Endometrial microvascular endothelial cells (primary cell): ENCODE data around the gene SHISA7. TPM values are rescaled to one million over a fixed set of nuclear protein-coding genes. Genes with fewer than 3 reads are reported as not detected.

Experiments used
- in situ Hi-C: cut with HindIII; loops from 2 replicates; pipeline ENCODE4 v1.10.0; 2017; ENCODE audit warnings: low sequenced_read_pairs, low pct_unique_long_range_greater_than_20kb; ENCODE audit errors: inconsistent ontology term
- total RNA-seq: library from RNA; depleted of rRNA; stranded (reverse); fragments of >200 nt; gene quantifications from one replicate; pipeline ENCODE4 v1.2.3, GENCODE V29; 2015; ENCODE audit errors: inconsistent ontology term

Gene SHISA7
- total RNA-seq, 1 donor from 2014 or later, result not detected

DNA sequence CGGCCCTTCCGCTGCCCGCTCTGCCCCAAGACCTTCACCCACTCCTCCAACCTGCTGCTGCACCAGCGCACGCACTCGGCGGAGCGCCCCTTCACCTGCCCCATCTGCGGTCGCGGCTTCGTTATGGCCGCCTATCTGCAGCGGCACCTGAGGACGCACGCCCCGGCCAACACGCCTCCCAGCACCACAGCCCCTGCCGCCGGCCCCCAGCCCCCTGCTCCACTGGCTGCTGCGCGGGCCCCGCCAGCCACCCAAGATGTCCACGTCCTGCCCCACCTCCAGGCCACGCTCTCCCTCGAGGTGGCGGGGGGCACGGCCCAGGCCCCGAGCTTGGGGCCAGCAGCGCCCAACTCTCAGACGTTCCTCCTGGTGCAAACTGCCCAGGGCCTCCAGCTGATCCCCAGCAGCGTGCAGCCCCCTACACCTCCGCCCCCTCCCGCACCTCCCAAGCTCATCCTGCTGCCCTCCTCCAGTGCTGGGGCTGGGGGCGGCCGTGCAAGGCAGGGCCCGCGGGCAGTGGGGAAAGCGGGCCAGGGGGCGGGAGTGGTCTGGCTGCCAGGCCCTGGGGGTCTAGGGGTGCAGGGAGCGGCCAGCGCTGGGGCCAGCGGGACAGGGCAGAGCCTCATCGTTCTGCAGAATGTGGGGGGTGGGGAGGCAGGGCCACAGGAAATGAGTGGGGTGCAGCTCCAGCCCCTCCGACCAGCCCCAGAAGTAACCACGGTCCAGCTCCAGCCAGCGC is 40.0 kb upstream of the SHISA7 start:
- in situ Hi-C loops, result no loop called here

DNA sequence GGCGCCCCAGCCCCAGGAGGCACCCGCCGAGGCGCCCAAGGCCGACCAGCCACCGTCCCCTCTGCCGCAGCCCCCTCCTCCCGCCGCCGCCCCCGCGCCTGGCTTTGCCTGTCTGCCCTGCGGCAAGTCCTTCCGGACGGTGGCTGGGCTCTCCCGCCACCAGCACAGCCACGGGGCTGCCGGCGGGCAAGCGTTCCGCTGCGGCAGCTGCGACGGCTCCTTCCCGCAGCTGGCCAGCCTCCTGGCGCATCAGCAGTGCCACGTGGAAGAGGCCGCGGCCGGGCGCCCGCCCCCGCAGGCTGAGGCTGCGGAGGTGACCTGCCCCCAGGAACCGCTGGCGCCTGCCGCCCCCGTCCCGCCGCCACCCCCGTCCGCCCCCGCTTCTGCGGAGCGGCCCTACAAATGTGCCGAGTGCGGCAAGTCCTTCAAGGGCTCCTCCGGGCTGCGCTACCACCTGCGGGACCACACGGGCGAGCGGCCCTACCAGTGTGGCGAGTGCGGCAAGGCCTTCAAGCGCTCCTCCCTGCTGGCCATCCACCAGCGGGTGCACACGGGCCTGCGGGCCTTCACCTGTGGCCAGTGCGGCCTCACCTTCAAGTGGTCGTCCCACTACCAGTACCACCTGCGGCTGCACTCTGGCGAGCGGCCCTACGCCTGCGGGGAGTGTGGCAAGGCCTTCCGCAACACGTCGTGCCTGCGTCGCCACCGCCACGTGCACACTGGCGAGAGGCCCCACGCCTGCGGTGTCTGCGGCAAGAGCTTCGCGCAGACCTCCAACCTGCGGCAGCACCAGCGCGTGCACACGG is 39.3 kb upstream of the SHISA7 start:
- in situ Hi-C loops, result no loop called here

DNA sequence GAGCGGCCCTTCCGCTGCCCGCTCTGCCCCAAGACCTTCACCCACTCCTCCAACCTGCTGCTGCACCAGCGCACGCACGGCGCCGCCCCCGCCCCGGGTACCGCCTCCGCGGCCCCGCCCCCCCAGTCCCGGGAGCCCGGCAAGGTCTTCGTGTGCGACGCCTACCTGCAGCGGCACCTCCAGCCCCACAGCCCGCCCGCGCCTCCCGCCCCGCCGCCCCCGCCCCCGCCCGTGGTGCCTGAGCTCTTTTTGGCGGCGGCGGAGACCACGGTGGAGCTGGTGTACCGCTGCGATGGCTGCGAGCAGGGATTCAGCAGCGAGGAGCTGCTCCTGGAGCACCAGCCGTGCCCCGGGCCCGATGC is 38.7 kb upstream of the SHISA7 start:
- in situ Hi-C loops, result no loop called here

DNA sequence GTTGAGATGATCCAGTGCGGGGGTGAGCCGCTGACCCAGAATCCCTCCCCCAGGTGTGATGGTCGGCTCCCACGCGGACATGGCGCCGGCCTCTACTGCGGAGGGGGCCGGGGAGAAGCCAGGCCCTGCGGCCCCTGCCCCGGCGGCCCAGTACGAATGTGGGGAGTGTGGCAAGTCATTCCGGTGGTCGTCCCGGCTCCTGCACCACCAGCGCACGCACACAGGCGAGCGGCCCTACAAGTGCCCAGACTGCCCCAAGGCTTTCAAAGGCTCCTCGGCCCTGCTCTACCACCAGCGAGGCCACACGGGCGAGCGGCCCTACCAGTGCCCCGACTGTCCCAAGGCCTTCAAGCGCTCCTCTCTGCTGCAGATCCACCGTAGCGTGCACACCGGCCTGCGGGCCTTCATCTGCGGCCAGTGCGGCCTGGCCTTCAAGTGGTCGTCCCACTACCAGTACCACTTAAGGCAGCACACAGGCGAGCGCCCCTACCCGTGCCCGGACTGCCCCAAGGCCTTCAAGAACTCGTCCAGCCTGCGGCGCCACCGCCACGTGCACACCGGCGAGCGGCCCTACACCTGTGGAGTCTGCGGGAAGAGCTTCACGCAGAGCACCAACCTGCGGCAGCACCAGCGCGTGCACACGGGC is 38.2 kb upstream of the SHISA7 start:
- in situ Hi-C loops, result no loop called here

DNA sequence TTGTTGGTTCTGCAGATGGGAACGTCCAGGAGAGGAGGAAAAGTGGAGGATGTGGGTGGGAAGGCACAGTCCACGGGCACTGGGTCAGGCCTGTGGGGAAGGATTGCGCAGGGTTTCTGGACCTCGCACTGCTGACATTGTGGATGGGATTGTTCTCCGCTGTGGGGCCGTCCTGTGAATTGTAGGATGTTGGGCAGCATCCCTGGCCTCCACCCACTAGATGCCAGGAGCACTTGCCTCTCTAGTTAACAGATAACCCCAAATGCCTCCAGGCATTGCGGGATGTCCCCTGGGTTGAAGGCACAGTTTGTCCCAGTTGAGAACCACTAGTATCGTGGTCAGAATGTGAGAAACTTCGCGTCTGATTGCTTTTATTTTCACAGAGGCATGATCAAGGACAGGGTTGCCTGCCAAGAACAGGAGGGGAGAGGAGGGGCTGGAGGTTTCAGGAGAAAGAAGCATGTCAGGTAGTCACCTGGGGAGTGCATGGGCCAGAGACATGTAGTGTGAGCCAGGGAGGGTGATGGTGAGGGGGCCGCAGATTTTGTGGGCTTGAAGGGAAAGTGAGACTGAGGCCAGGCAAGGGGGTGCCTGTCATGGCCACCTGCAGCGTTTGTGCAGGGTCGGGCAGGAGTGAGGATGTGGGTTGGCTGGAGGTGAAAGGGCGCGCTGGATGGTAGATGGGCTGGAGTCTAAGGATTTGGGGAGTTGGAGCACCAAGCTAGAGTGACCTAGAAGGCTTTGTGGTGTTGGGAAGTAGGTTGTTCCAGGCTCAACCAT is 36.5 kb upstream of the SHISA7 start:
- in situ Hi-C loops, result no loop called here

DNA sequence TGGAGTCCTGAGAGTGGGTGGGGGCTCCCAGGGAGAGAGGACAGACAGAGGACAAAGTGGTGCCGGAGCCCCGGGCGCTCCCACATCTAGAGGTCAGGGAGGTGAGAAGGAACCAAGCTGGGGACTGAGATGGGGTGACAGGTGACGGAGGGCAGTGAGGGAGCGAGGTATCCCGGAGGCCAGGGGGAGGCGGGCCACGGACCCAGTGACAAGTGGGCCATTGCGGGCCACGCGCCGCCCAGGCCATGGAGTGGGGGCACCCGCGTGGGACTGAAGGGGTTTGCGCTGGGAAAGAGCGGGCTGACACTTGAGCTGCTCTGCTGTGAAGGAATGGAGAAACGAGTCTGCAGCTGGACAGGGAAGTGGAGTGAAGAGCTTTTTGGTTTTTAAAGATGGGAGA is 35.9 kb upstream of the SHISA7 start:
- in situ Hi-C loops, result no loop called here

DNA sequence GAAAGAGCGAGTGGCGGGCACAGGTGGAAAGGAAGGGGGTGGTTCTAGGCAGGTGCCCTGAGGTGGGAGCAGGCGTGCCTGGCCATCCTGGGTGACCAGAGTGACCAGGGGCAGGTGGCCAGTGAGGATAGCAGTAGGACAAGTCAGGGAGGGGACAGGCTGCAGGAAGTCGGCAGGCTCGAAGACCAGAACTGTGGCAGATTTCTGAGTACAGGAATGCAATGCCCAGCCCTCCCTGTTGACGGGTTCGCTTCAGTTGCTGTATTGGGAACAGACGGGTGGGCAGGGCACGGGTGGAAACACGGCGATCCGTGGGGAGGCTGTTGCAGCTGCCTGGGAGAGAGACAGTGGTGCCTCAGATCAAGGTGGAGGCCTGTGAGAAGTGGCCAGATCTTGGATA is 35.3 kb upstream of the SHISA7 start:
- in situ Hi-C loops, result no loop called here

DNA sequence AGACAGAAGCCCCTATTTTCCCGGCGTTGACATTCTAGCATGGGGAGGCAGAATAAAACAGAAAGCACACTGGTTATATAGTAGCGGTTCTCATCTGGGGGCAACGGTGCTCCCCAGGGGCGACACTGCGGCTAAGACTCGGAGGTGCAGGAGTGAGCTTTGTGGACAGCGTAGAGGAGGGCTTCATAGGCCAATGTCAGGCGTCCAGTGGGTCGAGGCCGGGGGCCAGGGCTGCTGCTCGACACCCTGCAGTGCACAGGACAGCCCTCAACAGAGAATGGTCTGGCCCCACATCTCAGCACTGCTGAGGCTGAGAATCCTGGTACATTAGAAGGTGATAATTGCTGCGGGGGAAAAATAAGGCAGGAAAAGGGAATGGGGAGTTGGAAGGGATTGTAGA is 34.8 kb upstream of the SHISA7 start:
- in situ Hi-C loops, result no loop called here

DNA sequence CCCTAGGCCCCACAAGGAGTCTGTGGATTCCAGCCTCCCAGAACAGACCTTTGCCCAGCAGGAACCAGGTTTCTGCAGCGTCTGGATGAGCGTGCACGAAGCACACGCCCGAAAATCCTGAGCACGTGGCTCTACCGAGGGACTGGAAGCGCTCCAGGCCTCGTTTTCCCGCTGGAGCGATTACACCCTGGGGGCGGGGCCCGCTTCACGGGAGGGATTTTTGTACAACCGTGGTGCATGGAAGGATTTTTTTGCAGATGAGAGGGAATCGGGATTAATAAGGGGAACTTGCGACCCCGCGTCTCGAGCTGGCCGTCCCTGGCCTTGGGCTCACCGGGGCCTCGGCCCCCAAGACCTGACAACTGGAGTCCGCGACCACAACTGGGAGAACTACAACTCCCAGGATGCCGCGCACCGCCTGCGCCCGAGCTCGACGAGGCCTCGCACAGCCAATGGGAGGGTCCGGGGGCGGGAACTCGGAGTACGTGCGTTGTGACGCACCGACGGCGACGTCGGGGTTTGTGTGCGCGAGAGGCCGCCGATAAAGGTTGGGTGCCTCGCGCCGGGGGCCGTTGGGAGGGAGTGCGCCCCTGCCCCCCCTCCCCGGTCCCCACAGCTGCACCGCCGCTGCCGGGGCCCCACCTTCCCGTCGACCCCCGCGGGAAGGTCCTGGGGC is 33.1 kb upstream of the SHISA7 start, which contains the start of gene ZNF628:
ZNF628 (plus strand) TSS at position 518 of the 676 bp plus-strand sequence. CDS start 3,294 bp downstream, outside the sequence.
- in situ Hi-C loops, result no loop called here

DNA sequence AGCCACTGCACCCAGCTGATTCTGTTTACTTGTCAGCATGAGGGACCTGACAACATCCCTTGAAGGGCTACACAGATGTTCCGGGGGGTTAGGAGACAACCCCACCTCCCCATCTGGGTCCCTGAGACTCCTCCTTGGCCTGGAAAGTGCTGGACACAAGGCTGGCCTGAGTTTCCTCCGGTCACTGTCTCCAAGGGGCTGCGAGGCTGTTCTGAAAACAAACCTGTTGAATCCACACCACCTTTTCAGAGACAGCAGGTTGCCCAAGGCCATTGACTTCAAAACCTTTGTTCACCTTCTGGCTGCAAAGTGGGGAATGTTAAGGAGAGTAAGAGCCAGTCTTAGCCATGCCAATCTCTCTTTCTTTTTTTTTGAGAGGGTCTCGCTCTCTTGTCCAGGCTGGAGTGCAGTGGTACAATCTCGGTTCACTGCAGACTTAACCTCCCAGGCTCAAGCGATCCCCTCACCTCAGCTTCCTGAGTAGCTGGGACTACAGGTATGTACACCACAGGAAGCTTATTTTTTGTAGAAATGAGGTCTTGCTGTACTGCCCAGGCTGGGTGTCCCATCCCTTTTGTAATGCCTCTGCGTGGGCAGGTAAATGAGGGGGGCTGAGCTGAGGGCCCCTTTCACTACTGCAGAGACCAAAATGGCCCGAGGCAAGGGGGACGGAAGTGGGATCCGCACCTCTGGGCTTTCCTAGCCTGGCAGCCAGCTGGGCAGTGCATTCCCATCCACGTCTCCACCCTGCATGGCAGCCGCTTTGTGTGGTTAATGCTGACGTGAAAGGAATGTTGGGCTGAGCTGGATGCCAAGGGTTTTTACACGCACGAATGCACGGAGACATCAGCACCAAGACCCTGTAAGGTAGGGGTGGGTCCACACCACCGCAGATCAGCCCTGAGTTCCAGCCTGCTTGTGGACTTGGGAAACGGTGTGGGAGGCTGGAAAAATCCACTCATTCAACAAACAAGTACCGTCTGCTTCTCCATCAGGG is 31.5 kb upstream of the SHISA7 start:
- in situ Hi-C loops, result no loop called here

DNA sequence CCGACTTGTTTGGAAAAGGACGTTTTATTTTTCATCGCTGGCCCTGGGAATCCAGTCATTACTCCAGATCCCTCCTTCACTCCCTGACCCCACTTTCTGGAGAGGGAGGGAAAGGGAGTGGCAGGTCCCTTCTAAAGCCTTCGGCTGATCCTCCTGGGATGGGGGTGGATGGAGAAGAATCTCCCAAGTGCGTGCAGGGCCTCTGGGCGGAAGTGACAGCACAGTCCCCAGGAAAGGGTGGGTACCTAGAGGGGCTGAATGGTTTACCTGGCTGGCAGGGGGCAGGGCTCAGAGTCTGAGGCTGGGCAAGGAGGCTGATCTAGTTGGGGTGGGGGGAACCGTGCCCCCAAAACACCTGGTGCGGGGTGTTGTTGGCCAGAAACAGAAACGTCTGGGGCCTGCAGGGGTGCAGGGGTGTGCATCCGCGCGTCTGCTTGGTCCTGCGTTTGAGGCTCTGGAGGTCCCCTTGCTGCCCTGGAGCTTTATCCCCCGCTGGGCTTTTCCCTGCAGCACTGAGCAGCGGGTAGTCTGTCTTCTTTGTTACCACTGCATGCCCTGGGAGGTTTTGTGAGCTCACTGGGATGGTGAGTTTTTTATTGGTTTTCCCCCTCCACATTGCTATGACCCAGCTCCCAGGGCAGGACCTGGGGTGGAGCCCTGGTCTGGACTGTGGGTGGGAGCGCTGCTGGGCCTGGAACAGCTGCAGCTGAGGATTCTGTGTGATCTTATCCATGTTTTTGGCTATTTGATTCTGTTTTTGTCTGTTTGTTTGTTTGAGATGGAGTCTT is 30.3 kb upstream of the SHISA7 start:
- in situ Hi-C loops, result no loop called here

DNA sequence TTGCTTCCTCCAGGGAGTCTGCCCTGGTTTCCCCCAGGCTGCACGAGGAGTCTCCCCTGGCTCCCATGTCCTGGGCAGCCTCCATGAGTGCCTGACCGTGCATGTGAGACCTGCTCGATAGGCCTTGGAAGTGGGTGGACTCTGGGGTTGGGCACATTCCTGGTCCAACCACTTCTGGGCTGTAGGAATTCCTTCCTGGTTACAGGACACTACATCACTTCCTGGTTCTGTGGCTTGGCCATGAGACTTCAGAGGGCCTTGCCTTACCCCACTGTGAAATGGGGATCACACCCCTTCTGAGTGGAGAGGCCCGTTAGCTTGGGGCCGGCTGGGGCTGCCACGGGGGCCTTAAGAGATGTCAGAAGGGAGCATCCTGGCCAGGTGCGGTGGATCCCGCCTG is 29.4 kb upstream of the SHISA7 start:
- in situ Hi-C loops, result no loop called here

DNA sequence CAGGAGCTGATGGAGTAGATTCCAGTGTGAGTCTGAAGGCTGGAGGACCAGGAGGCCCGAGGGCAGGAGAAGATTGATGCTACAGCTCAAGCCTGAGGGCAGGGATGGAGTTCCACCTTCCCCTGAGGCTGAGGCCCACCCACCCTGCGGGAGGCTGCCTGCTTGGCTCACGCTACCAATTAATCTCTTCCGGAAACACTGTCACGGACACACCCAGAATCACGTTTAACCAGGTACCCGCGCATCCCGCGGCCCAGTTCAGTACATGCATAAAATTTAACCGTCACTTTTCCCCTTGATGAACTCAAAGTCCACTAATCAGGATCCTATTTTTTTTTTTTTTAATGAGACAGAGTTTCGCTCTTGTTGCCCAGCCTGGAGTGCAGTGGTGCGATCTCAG is 28.2 kb upstream of the SHISA7 start:
- in situ Hi-C loops, result no loop called here

DNA sequence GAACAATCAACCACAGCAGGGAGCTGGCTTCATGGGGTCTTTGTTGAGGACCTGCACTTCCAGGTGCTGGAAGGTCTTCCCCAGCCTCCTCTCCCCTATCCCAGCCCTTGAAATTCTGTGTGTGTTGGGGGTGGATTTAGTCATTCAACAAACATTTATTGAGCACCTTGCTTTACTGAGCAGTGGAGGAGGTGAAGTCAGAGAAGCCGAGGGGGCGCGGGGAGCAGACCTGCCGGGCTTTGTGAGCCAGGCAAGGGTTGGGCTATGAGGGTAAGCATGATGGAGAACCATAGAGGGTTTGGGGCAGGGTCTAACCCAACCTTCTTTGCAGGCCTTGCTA is 24.9 kb upstream of the SHISA7 start:
- in situ Hi-C loops, result no loop called here

DNA sequence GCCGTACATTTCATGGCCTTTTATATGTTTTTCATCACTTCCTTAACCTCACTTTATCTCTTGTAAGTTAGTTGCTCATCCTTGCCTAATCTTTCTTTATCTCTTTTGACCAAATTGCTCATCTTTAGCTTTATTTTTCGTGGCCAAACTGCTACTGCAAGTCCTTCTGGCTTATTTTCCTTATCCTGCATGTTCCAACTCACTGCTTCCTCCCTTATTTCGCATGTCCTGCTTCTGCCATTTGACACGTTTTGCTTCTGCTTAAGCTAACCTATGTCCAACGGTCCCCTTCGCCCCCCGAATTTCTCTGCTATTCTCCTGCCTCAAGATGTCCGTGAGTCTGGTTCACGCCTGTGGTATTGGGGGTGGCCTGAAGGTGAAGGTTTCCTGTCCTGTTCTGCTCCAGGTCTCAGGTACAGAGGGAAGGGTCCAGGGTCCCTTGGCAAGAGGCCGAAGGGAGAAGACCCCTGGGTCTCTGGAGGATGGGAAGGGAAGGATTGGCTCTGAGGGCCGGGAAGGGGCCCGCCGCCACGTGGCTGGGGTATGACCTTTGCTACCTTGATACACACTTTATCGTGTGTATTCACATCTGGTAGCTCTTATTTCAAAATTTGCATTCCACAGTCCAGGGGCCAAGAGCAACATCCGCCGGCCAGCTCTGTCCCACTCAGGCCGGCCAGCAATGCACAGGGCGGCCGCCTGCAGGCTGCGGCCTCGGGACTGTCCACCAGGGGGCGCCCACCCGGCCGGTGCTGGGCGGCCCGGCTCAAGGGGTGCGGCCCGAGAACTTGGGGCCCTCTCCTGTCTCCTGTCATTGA is 24.3 kb upstream of the SHISA7 start:
- in situ Hi-C loops, result no loop called here

DNA sequence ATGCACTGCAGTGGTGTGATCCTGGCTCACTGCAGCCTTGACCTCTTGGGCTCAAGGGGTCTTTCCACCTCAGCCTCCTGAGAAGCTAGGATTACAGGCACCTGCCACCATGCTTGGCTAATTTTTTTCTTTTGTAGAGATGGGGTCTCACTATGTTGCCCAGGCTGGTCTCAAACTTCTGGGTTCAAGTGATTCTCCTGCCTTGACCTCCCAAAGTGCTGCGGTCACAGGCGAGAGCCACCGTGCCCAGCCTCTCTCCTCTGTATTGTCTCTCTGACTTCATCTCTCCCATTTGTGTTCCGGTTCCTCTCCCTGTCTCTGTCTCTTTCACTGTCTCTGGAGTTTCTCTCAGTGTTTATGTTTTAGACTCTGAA is 23.1 kb upstream of the SHISA7 start:
- in situ Hi-C loops, result no loop called here
